Activated naive CD4-positive, alpha-beta T cell treated with anti-CD3 and anti-CD28 coated beads, Interleukin-2, amount 50 U/mL, for 16 hours (primary cell): Measurements from ENCODE around the gene CTDNEP1.
A peak's percentile ranks its signal among the peaks of the same experiment; 100 is the strongest.

Experiments used
- DNase-seq: peaks from one replicate; pipeline ENCODE4 v3.0.0-alpha.2; 2020

The CTDNEP1 gene

GRCh38 chr17:7226721-7227710 is 24.5 kb downstream of the CTDNEP1 start:
- no peak for DNase-seq

GRCh38 chr17:7225711-7226331 is 25.7 kb downstream of the CTDNEP1 start:
- no peak for DNase-seq

GRCh38 chr17:7224661-7225111 is 26.8 kb downstream of the CTDNEP1 start:
- DNase-seq, result no peak

- no peak for DNase-seq
Measured at GRCh38 chr17:7224110-7224509, 27.4 kb downstream of the CTDNEP1 start.

GRCh38 chr17:7223375-7223774 is 28.2 kb downstream of the CTDNEP1 start:
- DNase-seq, result no peak

GRCh38 chr17:7222972-7223292 is 28.6 kb downstream of the CTDNEP1 start:
- no peak for DNase-seq

DNA sequence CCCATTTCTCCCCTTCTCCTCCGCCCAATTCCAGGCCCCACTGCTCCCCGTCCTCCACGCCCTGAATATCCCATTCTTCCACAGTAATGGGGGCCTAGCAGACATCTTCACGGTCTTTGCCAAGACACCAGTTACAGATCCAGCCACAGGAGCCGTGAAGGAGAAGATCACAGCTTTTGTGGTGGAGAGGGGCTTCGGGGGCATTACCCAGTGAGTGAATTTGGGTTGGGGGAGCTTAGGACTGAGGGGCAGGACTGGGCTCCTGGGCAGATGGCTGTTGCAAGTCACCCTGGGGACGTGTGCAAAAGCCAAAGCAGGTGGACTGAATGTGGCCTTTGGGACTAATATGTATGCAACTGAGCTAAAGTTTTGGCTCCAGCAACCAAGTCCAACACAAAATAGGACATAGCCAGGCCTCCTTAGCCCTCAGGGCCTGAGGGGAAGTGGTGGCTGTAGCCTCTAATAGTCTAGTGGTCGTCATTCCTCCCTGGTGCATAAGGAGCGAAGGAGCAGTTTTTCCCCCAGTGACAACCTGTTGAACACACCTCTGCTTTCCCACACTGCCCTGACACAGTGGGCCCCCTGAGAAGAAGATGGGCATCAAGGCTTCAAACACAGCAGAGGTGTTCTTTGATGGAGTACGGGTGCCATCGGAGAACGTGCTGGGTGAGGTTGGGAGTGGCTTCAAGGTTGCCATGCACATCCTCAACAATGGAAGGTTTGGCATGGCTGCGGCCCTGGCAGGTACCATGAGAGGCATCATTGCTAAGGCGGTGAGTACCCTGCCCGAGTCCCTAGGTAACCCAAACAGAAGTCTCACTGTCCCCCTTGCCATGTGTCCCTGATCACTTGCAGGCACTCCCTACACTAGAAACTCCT is 29.2 kb downstream of the CTDNEP1 start:
- DNase-seq, result no peak

- DNase-seq, result no peak
Measured at GRCh38 chr17:7221278-7222092, 30.0 kb downstream of the CTDNEP1 start.

DNA sequence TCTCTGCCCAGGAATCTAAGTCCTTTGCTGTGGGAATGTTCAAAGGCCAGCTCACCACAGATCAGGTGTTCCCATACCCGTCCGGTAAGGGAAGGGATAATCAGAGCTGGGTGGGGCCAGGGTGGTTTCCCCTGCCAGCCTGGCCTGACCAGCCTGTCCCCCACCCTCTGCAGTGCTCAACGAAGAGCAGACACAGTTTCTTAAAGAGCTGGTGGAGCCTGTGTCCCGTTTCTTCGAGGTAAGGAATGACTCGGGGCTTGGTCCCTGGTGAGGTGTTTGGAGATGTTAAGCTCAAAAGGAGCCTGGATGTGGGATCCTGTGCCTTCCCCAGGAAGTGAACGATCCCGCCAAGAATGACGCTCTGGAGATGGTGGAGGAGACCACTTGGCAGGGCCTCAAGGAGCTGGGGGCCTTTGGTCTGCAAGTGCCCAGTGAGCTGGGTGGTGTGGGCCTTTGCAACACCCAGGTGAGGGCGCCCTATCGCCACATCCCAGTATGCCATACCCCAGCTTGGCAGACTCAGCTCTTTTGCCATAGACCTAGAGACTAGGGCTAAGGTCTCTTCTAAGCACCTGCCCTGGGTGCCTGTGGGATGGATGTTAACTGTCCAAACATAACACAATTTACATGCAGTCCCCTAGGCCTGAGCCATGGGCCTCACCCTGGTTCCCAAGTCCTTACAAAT is 30.8 kb downstream of the CTDNEP1 start:
- DNase-seq, result peak; percentile 67

- peak; percentile 76 for DNase-seq
Measured at GRCh38 chr17:7219812-7220592, 31.5 kb downstream of the CTDNEP1 start, which contains the start of the genes ACADVL and DLG4. Gene ACADVL (plus strand): TSS chr17:7219938. CDS start chr17:7219985, 47 bp downstream. Gene DLG4 (minus strand): TSS chr17:7219836.

DNA sequence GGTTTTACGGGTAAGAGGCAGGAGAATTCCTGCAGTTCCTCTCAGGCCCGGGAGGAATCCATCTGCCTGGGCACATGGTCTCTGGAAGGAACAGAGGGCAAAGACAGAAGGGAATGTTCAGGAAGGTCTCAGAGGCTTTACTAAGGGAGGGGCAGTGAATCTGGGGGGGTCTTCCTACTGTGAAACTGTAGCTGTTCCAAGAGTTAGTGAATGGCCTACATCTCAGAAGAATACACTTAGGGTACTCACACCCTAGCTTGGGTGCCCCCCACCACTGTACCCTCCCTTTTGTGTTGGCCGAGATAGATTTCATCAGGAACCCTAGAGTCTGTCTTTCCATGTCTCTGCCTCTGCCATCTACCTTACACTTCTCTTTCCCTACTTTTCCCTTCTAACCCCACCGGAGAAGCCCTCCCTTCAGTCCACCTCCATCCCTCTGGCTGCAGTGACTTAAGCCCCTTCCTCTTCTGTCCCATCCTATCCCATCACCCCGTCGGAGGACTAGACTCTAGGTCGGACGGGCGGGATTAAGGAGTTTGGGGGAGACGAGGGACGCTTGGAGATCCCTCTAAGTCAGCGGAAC is 32.2 kb downstream of the CTDNEP1 start:
- DNase-seq, result no peak

GRCh38 chr17:7218758-7219157 is 32.8 kb downstream of the CTDNEP1 start:
- DNase-seq, result no peak

DNA sequence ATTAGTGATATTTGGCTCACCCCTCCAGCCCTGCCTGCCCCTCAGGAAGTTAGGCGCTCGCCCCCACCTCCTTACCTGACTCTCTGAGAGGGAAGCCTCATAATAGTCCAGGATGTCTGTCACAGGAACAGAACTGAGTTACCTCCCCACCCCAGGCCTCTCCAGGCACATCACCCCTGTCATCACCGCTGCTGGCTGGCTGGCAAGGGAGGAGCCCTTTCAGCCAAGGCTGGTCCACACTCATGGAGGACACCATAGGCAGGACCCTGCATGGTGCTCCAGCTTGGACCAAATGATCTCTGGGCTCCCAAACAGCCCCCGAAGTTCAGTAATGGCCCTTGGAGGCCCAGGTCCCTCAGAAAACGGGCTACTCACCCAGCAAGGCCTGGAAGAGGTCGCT is 33.4 kb downstream of the CTDNEP1 start:
- DNase-seq, result no peak

DNA sequence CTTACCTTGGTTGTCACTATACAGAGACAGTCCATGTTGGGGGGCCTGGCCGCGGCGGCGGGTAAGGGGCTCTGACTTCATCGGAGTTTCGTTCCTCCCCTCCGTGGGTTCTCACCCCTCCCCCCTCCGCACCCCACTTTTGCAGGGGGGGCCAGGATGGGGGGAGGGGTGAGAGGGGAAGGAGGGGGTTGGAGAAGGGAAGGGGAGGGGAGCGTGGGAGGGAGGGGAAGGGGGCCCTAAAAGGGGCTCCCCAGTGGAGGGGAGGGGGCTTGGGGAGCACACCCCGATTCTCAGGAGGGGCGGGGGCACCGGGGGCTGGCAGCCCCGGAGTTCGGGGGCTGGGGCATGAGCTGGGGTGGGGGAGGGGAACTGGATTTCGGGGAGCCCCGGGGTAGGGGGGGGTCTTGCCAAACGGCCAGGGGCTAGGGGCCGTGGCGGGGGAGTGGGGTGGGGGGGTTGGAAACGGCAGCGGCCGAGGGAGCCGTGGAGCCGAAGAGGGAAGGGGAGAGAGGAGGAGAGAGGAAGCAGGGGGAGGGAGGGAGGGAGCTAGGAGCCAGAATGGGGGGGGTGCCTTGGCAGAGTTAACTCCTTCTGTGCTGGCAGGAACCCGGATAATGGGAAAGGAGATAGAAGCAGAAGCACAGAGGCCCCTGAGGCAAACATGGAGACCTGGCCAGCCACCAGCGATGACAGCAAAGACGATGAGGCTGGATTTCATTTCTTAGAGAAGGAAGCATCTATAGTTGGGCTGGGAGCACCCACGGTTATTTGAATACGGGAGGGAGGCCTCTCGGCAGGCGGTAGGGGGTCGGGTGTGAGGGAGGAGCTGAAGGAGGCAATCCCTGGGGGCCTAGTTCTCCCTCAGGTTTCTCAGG is 34.2 kb downstream of the CTDNEP1 start:
- peak; percentile 40 for DNase-seq

- no peak for DNase-seq
Measured at GRCh38 chr17:7216242-7217112, 35.1 kb downstream of the CTDNEP1 start.

DNA sequence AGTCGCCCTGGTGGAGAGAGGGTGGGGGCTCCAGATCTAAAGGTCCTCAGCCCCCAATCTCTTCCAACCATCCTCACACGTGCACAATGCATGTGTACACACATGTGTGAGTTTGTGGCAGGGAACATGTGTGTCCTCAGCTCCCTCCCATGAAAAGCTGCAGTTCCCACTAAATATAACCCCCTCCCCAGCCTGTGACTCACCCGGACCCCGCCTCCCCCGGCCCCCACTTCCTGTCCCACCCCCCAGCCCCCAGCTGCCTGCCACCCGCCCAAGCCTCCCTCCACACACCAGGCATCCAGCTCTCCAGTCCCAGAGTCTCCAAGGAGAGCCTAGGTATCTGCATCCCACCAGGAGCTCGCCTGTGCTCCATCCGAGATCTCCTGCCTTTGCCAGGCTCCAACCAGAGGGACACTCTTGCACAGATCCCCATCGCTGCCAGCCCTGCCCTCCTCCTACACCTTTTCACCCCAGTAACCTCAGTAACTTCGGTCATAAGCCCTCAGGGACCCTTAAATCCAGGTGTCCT is 35.8 kb downstream of the CTDNEP1 start:
- no peak for DNase-seq

- no peak for DNase-seq
Measured at GRCh38 chr17:7215136-7215638, 36.3 kb downstream of the CTDNEP1 start.
